ENCODE data around the gene POP7. TPM values are rescaled to one million over a fixed set of nuclear protein-coding genes. Genes with fewer than 3 reads are reported as not detected.

Gene POP7
- total RNA-seq, 3 donors from 2014 or later: 24.8 to 28.9 (median 26.8) TPM

- H3K4me1 ChIP-seq (ENCODE audit: low read depth): peaks cover 3% of the 10 kb centered on the region
- H3K9me3 ChIP-seq: no peaks in the 10 kb centered on the region
- no peak for TF ChIP-seq CTCF (IDR thresholded peaks at IDR 0.05)
- ATAC-seq (no peak), DNase-seq (no peak)
- no peak overlapping the region for H3K4me3 ChIP-seq
- no peaks in the 10 kb centered on the region for H3K36me3 ChIP-seq (ENCODE audit: low read depth)
- intact Hi-C loops (cut with DNase I, micrococcal nuclease): no loop called here
Measured at GRCh38 chr7:100736671-100737070, 30.8 kb downstream of the POP7 start.

GRCh38 chr7:100739934-100740333 lies 34.0 kb downstream of the POP7 start:
- intact Hi-C loops (cut with DNase I, micrococcal nuclease): no loop called here
- no peaks in the 10 kb centered on the region for H3K9me3 ChIP-seq
- TF ChIP-seq CTCF (IDR thresholded peaks at IDR 0.05): no peak
- peaks cover 3% of the 10 kb centered on the region for H3K4me1 ChIP-seq (ENCODE audit: low read depth)
- ATAC-seq (no peak), DNase-seq (no peak)
- no peaks in the 10 kb centered on the region for H3K36me3 ChIP-seq (ENCODE audit: low read depth)
- H3K4me3 ChIP-seq: no peak overlapping the region

- ATAC-seq: no peak
- DNase-seq: no peak
- TF ChIP-seq CTCF (IDR thresholded peaks at IDR 0.05): no peak
- intact Hi-C loops (cut with DNase I, micrococcal nuclease): no loop called here
- no peaks in the 10 kb centered on the region for H3K36me3 ChIP-seq (ENCODE audit: low read depth)
- peaks cover under 1% of the 10 kb centered on the region for H3K4me1 ChIP-seq (ENCODE audit: low read depth)
- no peak overlapping the region for H3K4me3 ChIP-seq
- H3K9me3 ChIP-seq: no peaks in the 10 kb centered on the region
Measured at GRCh38 chr7:100744605-100745004, 38.7 kb downstream of the POP7 start.

GRCh38 chr7:100745184-100745583 lies 39.3 kb downstream of the POP7 start:
- DNase-seq: peak in 2 of 3 donors; percentile 12 to 34

GRCh38 chr7:100752994-100753393 lies 47.1 kb downstream of the POP7 start:
- Histone ChIP-seq H3K4me3 (no peak overlapping the region), H3K36me3 (ENCODE audit: low read depth) (no peaks in the 10 kb centered on the region), H3K4me1 (ENCODE audit: low read depth) (no peaks in the 10 kb centered on the region), H3K9me3 (no peaks in the 10 kb centered on the region)
- TF ChIP-seq CTCF (IDR thresholded peaks at IDR 0.05): no peak
- intact Hi-C loops (cut with DNase I, micrococcal nuclease): no loop called here
- ATAC-seq (no peak), DNase-seq (no peak)

More at GRCh38 chr7:100745184-100745583, 39.3 kb downstream of the POP7 start:
- H3K9me3 ChIP-seq: no peaks in the 10 kb centered on the region
- no peak overlapping the region for H3K4me3 ChIP-seq
- no peak for TF ChIP-seq CTCF (IDR thresholded peaks at IDR 0.05)
- no peaks in the 10 kb centered on the region for H3K4me1 ChIP-seq (ENCODE audit: low read depth)
- intact Hi-C loops (cut with DNase I, micrococcal nuclease): no loop called here
- ATAC-seq: peak; percentile 20
- H3K36me3 ChIP-seq (ENCODE audit: low read depth): no peaks in the 10 kb centered on the region

- no peak for TF ChIP-seq CTCF (IDR thresholded peaks at IDR 0.05)
- intact Hi-C loops (cut with DNase I, micrococcal nuclease): no loop called here
- Histone ChIP-seq H3K4me3 (no peak overlapping the region), H3K9me3 (no peaks in the 10 kb centered on the region), H3K4me1 (ENCODE audit: low read depth) (no peaks in the 10 kb centered on the region), H3K36me3 (ENCODE audit: low read depth) (no peaks in the 10 kb centered on the region)
- no peak for DNase-seq
- no peak for ATAC-seq
Measured at GRCh38 chr7:100753750-100754149, 47.8 kb downstream of the POP7 start.

All from mucosa of descending colon (tissue), 3 donors.